HEK293T (cell line): ENCODE measurements around the gene ALDH3A2.

Source experiments
- ELF4 ChIP-seq: fragments of 450-650 bp; IDR thresholded peaks from 2 replicates; pipeline ENCODE4 v1.6.1; 2017; ENCODE audit warnings: antibody characterized with exemption
- ZNF384 ChIP-seq: fragments of 450-650 bp; IDR thresholded peaks from 2 replicates; pipeline ENCODE4 v1.6.1; 2016

DNA sequence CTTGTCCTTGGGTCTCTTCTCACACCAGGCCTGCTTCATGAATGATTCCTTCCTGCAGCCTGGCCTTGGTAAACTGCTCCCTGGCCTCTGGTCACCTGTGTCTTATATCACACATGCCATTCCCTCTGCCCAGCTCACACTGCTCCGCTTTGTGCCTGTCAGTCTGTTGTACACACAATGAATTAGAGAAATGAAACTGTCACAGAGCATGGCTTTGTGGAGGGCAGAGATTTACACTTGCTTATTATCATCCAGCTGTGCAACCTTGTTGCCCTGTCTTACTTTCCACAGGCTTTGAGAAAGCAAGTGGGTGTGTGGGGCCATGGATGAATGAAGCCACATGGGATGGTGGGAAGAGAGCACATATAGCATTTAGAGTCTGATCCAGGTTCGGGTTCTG lies 22.4 kb downstream of the ALDH3A2 start:
- TF ChIP-seq ELF4 = no peak
- no peak for TF ChIP-seq ZNF384
